NCI-H1930 (cell line): Measurements from ENCODE around the gene CNTN4.
"Not testable (repeated sequence)": the region's sequence is repeated elsewhere in the genome, so short reads cannot be mapped to it uniquely, and the experiment has no call there.

ENCODE experiments used
- DNase-seq, 2 experiments: peaks; one replicate each; lab custom pipeline; 2025; lab: John Stamatoyannopoulos, UW

CNTN4 gene

GRCh38 chr3:2802429-2802828 lies 703.8 kb downstream of the CNTN4 start:
- no peak for DNase-seq

GRCh38 chr3:2807514-2807913 lies 708.8 kb downstream of the CNTN4 start:
- no peak for DNase-seq

- DNase-seq = no peak
Measured at GRCh38 chr3:2810723-2811122, 712.1 kb downstream of the CNTN4 start.

GRCh38 chr3:2819571-2819970 lies 720.9 kb downstream of the CNTN4 start:
- DNase-seq = no peak

- DNase-seq = not testable (repeated sequence)
Measured at GRCh38 chr3:2820982-2821381, 722.3 kb downstream of the CNTN4 start.

GRCh38 chr3:2822611-2823010 lies 723.9 kb downstream of the CNTN4 start:
- DNase-seq = no peak

- DNase-seq = no peak
Measured at GRCh38 chr3:2823031-2823430, 724.4 kb downstream of the CNTN4 start.

GRCh38 chr3:2823437-2824211 lies 725.0 kb downstream of the CNTN4 start:
- no peak for DNase-seq

- DNase-seq = no peak
Measured at GRCh38 chr3:2826036-2826435, 727.4 kb downstream of the CNTN4 start.

GRCh38 chr3:2826453-2826852 lies 727.8 kb downstream of the CNTN4 start:
- DNase-seq = no peak

GRCh38 chr3:2837239-2837638 lies 738.6 kb downstream of the CNTN4 start:
- DNase-seq = no peak

- no peak for DNase-seq
Measured at GRCh38 chr3:2837910-2838309, 739.2 kb downstream of the CNTN4 start.

GRCh38 chr3:2838546-2839157 lies 740.0 kb downstream of the CNTN4 start:
- DNase-seq = no peak

- DNase-seq = no peak
Measured at GRCh38 chr3:2839876-2840275, 741.2 kb downstream of the CNTN4 start.

GRCh38 chr3:2847062-2847841 lies 748.6 kb downstream of the CNTN4 start:
- DNase-seq = no peak

GRCh38 chr3:2849092-2849491 lies 750.4 kb downstream of the CNTN4 start:
- no peak for DNase-seq

GRCh38 chr3:2850701-2851100 lies 752.0 kb downstream of the CNTN4 start:
- no peak for DNase-seq

GRCh38 chr3:2851361-2851760 lies 752.7 kb downstream of the CNTN4 start:
- DNase-seq = no peak

- DNase-seq = no peak
Measured at GRCh38 chr3:2851835-2852234, 753.2 kb downstream of the CNTN4 start.

- no peak for DNase-seq
Measured at GRCh38 chr3:2853651-2854050, 755.0 kb downstream of the CNTN4 start.

GRCh38 chr3:2856138-2857133 lies 757.8 kb downstream of the CNTN4 start:
- DNase-seq = no peak

- no peak for DNase-seq
Measured at GRCh38 chr3:2860626-2861025, 762.0 kb downstream of the CNTN4 start.
